Ishikawa (cell line): ENCODE data around the gene STRADA.

Source experiments
- CEBPB ChIP-seq: IDR thresholded peaks from 2 replicates; pipeline ENCODE4 v1.6.1; 2012
- CREB1 ChIP-seq: IDR thresholded peaks from 2 replicates; pipeline ENCODE4 v1.6.1; 2012; ENCODE audit warnings: low read depth
- EGR1 ChIP-seq: IDR thresholded peaks from 2 replicates; pipeline ENCODE4 v1.6.1; 2012
- EP300 ChIP-seq: IDR thresholded peaks from 2 replicates; pipeline ENCODE4 v1.6.1; 2012; ENCODE audit warnings: borderline replicate concordance
- FOXM1 ChIP-seq: IDR thresholded peaks from 2 replicates; pipeline ENCODE4 v1.6.1; 2012; ENCODE audit warnings: low read depth, borderline replicate concordance
- MAX ChIP-seq: IDR thresholded peaks from 2 replicates; pipeline ENCODE4 v1.6.1; 2012
- NFIC ChIP-seq: IDR thresholded peaks from 2 replicates; pipeline ENCODE4 v1.6.1; 2012
- RAD21 ChIP-seq: IDR thresholded peaks from 2 replicates; pipeline ENCODE4 v1.6.1; 2012; ENCODE audit warnings: low read depth
- REST ChIP-seq: IDR thresholded peaks from 2 replicates; pipeline ENCODE4 v1.6.1; 2012; ENCODE audit warnings: low read depth, mild to moderate bottlenecking
- TAF1 ChIP-seq: IDR thresholded peaks from 2 replicates; pipeline ENCODE4 v1.6.1; 2012; ENCODE audit warnings: low read depth, mild to moderate bottlenecking
- TCF12 ChIP-seq: IDR thresholded peaks from 2 replicates; pipeline ENCODE4 v1.6.1; 2012; ENCODE audit warnings: low read depth
- TEAD4 ChIP-seq: IDR thresholded peaks from 2 replicates; pipeline ENCODE4 v1.6.1; 2012
- YY1 ChIP-seq: IDR thresholded peaks from 2 replicates; pipeline ENCODE4 v1.6.1; 2012; ENCODE audit warnings: low read depth
- TF ChIP-seq, protein P1 (sequence below): IDR thresholded peaks from 2 replicates; pipeline ENCODE4 v1.6.1; 2012

Gene STRADA

GRCh38 chr17:63706336-63707082 is 35.1 kb downstream of the STRADA start:
- TF ChIP-seq REST (no peak), MAX (no peak), EGR1 (no peak), CREB1 (no peak), CEBPB (no peak), TCF12 (no peak)

GRCh38 chr17:63705657-63706056 is 35.9 kb downstream of the STRADA start:
- no peak for TF ChIP-seq TEAD4
- TF ChIP-seq FOXM1: no peak
- TF ChIP-seq, protein P1, sequence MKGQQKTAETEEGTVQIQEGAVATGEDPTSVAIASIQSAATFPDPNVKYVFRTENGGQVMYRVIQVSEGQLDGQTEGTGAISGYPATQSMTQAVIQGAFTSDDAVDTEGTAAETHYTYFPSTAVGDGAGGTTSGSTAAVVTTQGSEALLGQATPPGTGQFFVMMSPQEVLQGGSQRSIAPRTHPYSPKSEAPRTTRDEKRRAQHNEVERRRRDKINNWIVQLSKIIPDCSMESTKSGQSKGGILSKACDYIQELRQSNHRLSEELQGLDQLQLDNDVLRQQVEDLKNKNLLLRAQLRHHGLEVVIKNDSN: no peak
- no peak for TF ChIP-seq NFIC
- no peak for TF ChIP-seq CEBPB
- no peak for TF ChIP-seq EGR1
- no peak for TF ChIP-seq REST
- no peak for TF ChIP-seq TAF1
- no peak for TF ChIP-seq YY1
- TF ChIP-seq MAX: no peak
- no peak for TF ChIP-seq EP300
- TF ChIP-seq TCF12: no peak

DNA sequence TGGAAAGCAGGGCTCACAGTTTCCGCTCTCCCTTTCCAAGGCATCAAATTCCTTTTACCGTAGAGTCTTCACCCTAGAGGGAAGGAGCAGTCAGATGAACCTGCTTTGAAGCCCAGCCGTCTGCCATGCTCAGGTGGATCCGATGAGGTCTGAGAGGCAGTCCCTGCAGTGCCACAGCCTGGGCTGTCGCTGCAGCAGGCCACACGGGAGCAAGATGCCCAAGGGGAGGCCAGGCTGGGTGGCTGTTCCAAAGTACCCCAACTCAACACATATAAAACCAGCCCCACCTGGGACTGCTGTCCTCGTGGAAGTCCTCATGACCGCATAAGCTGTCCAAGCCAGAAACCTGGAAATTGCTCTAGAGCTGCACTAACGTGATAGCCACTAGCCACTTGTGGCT is 36.8 kb downstream of the STRADA start:
- TF ChIP-seq TCF12 (no peak), YY1 (no peak), CEBPB (no peak), TEAD4 (no peak), REST (no peak)
- TF ChIP-seq, protein P1: no peak

- no peak for TF ChIP-seq EP300
- TF ChIP-seq, protein P1: no peak
- TF ChIP-seq RAD21: no peak
- TF ChIP-seq REST: no peak
Measured at GRCh38 chr17:63704259-63704576, 37.4 kb downstream of the STRADA start.
